Right kidney (tissue), 1 donor: ENCODE measurements around the gene WDR4.
"Not testable (repeated sequence)": the region's sequence is repeated elsewhere in the genome, so short reads cannot be mapped to it uniquely, and the experiment has no call there.

Source experiments
- DNase-seq: peaks from one replicate; pipeline ENCODE4 v3.0.0-alpha.2; 2016

The WDR4 gene

GRCh38 chr21:42852925-42853570 is 26.3 kb downstream of the WDR4 start:
- DNase-seq, result no peak

DNA sequence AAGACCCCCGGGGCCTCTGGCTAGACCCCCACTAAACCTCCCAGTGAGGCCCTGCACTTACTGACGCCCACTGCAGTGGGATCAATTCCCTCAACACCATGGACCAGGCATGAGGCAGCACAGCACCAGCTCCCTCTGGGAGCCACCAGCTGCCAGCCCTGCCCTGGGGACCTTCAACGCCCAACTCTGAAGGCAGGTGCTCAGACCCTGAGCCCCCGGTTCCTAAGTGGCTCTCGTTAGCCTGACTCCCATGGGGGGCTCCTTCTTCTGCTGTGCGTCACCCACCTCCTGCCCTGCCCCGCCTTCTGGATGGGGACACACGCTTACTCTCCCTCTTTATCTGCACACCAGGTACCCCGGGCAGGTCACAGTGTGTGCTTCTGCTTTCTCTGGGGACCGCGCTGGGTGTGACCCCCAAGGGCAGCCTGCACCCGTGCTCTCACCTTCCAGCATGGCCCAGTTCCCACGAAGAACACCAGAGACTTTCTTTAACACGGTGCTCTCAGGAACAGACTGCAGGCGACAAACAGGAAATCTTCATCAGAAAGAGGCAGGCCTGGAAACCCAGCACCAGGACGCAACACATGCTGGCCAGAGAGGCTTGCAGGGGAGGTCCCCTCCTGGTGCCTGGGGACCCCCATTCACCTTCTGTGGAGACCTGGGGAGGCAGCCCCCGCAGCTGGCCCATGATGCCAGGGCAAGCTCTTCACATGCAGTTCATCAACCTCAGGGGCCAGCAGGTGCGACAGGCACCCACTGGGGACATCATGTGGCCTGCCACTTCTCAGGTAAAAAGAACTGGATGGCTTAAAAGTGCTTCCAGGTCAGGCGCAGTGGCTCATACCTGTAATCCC is 27.3 kb downstream of the WDR4 start:
- no peak for DNase-seq

GRCh38 chr21:42850866-42851391 is 28.4 kb downstream of the WDR4 start:
- DNase-seq, result no peak

GRCh38 chr21:42850463-42850862 is 28.9 kb downstream of the WDR4 start:
- no peak for DNase-seq

- no peak for DNase-seq
These were observed 29.5 kb downstream of the WDR4 start for GRCh38 chr21:42849759-42850412.

DNA sequence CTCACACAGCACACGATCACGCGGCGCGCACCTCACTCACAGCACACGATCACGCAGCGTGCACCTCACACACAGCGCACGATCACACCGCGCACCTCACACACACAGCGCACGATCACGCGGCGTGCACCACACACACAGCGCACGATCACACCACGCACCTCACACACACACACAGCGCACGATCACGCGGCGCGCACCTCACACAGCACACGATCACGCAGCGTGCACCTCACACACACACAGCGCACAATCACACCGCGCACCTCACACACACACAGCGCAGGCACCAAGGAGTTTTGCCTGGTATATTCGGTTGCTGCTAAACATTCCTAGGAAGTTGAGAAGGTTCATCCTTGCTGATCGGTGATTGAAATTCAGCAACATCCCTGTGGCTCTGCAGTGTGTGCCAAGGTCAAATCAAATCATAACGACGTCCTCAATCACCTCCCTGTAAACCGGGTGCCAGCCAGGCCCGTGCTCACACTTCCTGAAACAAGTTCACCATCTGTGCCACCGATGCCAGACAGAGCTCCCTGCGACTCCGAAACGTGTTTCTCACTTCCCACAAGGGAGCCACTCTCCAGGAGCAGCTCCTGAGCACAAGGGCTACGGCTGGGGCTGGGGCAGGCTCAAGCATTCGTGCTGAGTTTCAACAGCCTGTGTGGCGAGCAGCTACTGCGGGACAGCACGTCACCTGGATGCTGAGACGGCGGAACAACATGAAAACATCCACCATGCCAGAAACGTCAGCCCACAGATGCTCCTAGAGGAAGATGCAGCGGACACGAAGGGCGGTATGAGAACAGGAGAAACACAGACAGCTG is 30.2 kb downstream of the WDR4 start:
- DNase-seq, result no peak

DNA sequence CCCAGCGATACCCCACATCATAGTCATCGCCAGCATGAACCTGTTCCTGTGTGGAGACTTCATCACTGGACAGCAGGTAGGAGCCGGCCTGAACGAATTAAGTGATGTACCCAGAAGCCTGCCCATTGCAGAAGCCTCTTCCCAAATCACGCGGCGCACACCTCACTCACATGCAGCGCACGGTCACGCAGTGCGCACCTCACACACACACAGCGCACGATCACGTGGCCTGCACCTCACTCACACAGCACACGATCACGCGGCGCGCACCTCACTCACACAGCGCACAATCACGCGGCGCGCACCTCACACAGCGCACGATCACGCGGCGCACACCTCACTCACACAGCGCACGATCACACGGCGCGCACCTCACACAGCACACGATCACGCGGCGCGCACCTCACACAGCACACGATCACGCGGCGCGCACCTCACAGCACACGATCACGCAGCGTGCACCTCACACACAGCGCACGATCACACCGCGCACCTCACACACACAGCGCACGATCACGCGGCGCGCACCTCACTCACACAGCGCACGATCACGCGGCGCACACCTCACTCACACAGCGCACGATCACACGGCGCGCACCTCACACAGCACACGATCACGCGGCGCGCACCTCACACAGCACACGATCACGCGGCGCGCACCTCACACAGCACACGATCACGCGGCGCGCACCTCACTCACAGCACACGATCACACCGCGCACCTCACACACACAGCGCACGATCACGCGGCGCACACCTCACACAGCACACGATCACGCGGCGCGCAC is 31.0 kb downstream of the WDR4 start:
- DNase-seq, result not testable (repeated sequence)

- DNase-seq, result no peak
These were observed 31.6 kb downstream of the WDR4 start for GRCh38 chr21:42847726-42848125.

DNA sequence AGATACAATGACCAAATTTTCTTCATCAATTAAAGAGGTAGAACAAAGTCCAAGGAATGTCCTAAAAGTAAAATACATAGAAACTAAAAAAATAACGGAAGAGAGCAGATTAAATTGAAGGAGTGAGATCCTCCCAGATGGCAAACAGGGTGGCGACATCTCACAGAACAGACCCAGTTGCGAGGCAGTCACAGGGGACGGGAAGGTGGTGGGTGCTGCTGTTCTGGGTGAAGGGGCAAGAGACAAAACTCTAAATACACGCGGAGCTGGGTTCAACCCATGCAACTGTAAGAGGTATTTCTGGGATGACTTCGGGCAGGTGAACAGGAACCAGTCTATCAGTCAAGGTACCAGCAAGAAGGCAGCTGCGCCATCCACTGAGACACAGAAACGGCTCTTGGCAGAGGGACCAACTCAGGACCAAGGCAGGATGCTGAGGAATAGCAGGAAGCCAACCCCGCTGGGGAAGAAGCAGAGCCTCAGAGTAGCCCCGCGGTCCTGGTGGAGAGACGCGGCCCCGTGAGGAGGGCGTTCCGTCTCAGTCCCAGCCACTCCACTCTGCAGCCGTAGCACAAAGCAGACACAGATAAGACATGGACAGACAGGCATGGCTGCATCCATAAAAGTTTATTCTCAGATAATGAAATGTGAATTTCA is 32.2 kb downstream of the WDR4 start:
- no peak for DNase-seq

- DNase-seq, result no peak
These were observed 33.1 kb downstream of the WDR4 start for GRCh38 chr21:42846221-42846620.

- no peak for DNase-seq
These were observed 33.9 kb downstream of the WDR4 start for GRCh38 chr21:42845296-42845965.

DNA sequence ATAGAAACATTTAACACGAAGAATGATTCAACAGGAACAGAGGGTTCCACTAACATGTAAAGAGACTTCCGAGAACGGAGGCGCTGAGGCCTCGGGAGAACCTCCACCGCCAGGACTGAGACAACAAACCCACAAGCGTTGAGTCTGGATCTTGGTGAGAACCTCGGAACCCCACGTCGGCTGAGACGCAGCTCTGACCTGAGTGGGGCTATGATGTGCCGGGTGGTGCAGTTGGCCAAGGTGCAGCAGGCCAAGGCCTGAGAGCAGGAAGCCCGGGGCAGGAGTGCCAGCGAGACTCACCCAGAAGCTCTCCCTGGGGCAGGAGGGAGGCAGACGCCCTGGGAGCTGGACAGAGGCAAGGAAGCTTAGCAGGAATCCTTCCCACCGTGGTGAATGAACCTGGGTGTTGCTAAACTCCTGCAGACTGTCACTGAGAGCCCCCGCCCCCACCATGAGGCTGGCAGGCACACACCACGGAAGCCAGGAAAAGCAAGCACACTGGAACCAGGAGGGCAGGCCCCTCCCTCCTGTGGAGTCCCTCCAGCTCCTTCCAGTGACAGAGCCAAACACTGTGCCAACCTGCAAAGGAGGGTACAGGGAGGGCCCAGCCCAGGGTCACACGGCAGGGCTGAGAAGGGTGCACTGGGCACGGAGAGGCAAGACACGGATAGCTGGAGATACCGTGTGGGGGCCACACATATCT is 34.8 kb downstream of the WDR4 start:
- DNase-seq, result no peak

DNA sequence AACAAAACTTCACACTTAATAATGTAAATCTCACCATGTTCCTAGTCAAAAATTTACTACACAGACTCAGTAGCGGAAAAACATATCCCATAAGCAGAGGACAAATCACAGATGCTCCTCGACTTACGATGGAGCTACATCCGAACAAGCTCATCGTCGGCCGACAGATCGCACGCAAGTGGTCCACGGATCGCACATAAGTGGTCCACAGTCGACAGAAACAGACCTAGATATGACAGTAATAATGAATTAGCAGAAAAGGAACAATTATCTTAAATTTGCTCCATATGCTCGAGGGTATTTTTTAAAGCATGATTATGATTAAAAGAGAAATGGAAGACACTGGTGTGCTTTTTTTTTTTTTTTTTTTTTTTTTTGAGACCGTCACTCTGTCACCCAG is 36.3 kb downstream of the WDR4 start:
- DNase-seq, result no peak

GRCh38 chr21:42841916-42842655 is 37.3 kb downstream of the WDR4 start:
- not testable (repeated sequence) for DNase-seq

GRCh38 chr21:42841156-42841915 is 38.0 kb downstream of the WDR4 start:
- DNase-seq, result no peak

DNA sequence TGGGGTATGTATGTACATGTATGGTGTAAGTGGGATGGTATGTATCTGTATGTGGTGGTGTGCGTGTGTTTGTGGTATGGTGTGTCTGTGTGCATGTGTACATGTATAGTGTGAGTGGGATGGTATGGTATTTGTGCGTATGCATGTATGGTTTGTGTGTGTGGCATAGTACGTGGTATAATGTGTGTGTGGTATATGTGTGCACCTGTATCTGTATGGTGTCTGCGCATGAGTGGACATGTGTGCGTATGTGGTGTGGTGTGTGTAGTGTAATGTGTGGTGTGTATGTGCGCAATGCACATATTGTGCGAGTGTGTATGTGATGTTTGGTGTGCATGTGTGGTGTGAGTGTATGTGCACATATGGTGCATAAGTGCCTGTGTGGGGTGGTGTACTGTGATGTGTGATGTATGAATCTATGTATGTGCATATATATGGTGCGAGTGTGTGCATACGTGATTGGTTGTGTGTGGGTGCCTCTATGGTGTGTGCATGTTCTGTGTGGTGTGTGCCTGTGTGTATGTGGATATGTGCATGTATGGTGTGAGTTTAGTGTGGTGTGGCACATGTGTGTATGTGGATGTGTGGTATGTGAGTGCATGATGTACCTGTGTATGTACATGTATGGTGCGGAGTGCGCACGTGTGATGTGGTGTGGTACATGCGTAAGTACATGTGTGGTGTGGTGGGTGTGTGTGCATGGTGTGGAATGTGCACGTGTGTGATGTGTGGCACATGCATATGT is 38.8 kb downstream of the WDR4 start:
- no peak for DNase-seq
